Mammary epithelial cell (primary cell): ENCODE measurements around the gene RAPGEF4.

Source experiments
- CTCF ChIP-seq, 2 donors: IDR thresholded peaks in 1 of 2; conservative IDR thresholded peaks in 1 of 2; 2 replicates each; pipeline ENCODE4 v1.5.1; 2011 to 2012; ENCODE audit warnings: inconsistent platforms in 2 of 2, low read length in 2 of 2, mild to moderate bottlenecking in 2 of 2, control low read depth in 1 of 2, low read depth in 1 of 2; ENCODE audit not compliant: insufficient read depth in 1 of 2; ENCODE audit errors: extremely low read depth in 1 of 2
- EZH2 ChIP-seq: IDR thresholded peaks from 2 replicates; pipeline ENCODE4 v1.6.1; 2012; ENCODE audit warnings: low read length, inconsistent platforms, borderline replicate concordance

DNA sequence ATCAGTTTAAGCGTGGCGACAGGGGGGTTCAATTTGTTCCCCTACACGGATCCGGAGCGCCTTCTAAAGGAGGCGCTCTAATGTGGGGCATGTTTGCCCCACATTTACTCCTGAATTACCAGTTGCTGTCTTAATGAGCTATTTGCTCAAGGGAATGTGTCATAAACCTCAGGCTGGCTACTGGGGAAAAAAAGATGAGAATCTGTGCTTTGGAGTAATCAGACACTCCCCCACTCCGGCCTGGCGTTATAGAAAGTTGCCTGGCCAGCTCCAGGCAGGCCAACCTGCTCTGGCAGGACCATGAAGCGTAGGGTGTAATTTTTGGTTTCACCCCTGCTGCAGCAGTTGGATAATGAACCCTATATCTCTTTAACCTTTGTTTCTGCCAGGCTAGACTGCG, 309.0 kb downstream of the RAPGEF4 start:
- TF ChIP-seq CTCF (conservative IDR thresholded peaks at IDR 0.05 in 1 of 2, IDR thresholded peaks at IDR 0.05 in 1 of 2; ENCODE audit: extremely low read depth in 1 of 2, insufficient read depth in 1 of 2, low read depth in 1 of 2, low read length in 2 of 2) = no peak
- TF ChIP-seq EZH2 = no peak
